HEK293 (cell line): ENCODE data around the gene CTSZ.

Source experiments
- YY1 ChIP-seq: fragments of 450-650 bp; formaldehyde crosslinking; IDR thresholded peaks from 2 replicates; pipeline ENCODE4 v1.5.1; 2018; ENCODE audit warnings: missing biosample characterization, missing genetic modification characterization
- ZBTB8A ChIP-seq: fragments of 450-650 bp; formaldehyde crosslinking; IDR thresholded peaks from 2 replicates; pipeline ENCODE4 v1.5.1; 2016; ENCODE audit warnings: missing biosample characterization, missing genetic modification characterization
- ZNF121 ChIP-seq: fragments of 450-650 bp; formaldehyde crosslinking; IDR thresholded peaks from 2 replicates; pipeline ENCODE4 v1.5.1; 2016; ENCODE audit warnings: missing biosample characterization, missing genetic modification characterization
- ZNF155 ChIP-seq: fragments of 450-650 bp; formaldehyde crosslinking; IDR thresholded peaks from 2 replicates; pipeline ENCODE4 v1.5.1; 2016; ENCODE audit warnings: missing biosample characterization, missing genetic modification characterization
- ZNF175 ChIP-seq: fragments of 450-650 bp; formaldehyde crosslinking; IDR thresholded peaks from 2 replicates; pipeline ENCODE4 v1.5.1; 2016; ENCODE audit warnings: missing biosample characterization, missing genetic modification characterization
- ZNF19 ChIP-seq: fragments of 450-650 bp; formaldehyde crosslinking; IDR thresholded peaks from 2 replicates; pipeline ENCODE4; 2016; ENCODE audit warnings: missing biosample characterization, missing genetic modification characterization, low read depth
- ZNF239 ChIP-seq: fragments of 450-650 bp; formaldehyde crosslinking; IDR thresholded peaks from 2 replicates; pipeline ENCODE4 v1.5.1; 2016; ENCODE audit warnings: missing biosample characterization, missing genetic modification characterization
- ZSCAN16 ChIP-seq: fragments of 450-650 bp; formaldehyde crosslinking; IDR thresholded peaks from 2 replicates; pipeline ENCODE4 v1.5.1; 2016; ENCODE audit warnings: missing biosample characterization, missing genetic modification characterization
- TF ChIP-seq, protein P1 (sequence below): fragments of 450-650 bp; formaldehyde crosslinking; IDR thresholded peaks from 2 replicates; pipeline ENCODE4 v1.5.1; 2016; ENCODE audit warnings: missing biosample characterization, missing genetic modification characterization
- TF ChIP-seq, protein P2 (sequence below): fragments of 450-650 bp; formaldehyde crosslinking; IDR thresholded peaks from 2 replicates; pipeline ENCODE4 v1.5.1; 2016; ENCODE audit warnings: missing biosample characterization, missing genetic modification characterization
- TF ChIP-seq, protein P3 (sequence below): sonication (generic); formaldehyde crosslinking; IDR thresholded peaks from 2 replicates; pipeline ENCODE4 v1.8.1; 2022; ENCODE audit warnings: mild to moderate bottlenecking, moderate library complexity, missing genetic modification reagents
- TF ChIP-seq, protein P4 (sequence below): fragments of 450-650 bp; formaldehyde crosslinking; IDR thresholded peaks from 2 replicates; pipeline ENCODE4 v1.5.1; 2016; ENCODE audit warnings: missing biosample characterization, missing genetic modification characterization

DNA sequence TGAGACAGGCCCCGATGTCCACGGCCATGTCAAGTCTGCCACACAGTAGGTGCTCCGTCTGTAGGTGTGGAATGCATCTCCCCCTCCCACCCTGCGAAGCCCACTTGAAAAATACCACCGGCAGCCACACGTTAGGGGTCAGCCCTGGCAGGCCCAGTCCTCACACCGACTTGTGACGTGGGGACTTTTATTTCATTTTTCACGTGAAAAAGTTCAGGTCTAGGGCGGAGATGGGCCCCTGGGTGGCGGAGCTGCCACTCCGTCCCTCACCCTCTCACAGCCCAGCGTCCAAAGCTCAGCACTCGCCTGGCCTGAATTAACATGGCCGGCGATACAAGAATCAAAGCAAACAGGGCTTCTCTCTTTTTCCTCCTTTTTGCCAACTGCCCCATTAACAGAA lies 8.4 kb upstream of the CTSZ start:
- TF ChIP-seq, protein P1, sequence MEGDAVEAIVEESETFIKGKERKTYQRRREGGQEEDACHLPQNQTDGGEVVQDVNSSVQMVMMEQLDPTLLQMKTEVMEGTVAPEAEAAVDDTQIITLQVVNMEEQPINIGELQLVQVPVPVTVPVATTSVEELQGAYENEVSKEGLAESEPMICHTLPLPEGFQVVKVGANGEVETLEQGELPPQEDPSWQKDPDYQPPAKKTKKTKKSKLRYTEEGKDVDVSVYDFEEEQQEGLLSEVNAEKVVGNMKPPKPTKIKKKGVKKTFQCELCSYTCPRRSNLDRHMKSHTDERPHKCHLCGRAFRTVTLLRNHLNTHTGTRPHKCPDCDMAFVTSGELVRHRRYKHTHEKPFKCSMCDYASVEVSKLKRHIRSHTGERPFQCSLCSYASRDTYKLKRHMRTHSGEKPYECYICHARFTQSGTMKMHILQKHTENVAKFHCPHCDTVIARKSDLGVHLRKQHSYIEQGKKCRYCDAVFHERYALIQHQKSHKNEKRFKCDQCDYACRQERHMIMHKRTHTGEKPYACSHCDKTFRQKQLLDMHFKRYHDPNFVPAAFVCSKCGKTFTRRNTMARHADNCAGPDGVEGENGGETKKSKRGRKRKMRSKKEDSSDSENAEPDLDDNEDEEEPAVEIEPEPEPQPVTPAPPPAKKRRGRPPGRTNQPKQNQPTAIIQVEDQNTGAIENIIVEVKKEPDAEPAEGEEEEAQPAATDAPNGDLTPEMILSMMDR (tag by site-specific recombination), result no peak
- TF ChIP-seq ZNF239 (tag by site-specific recombination) (no peak), ZBTB8A (tag by site-specific recombination) (no peak), ZNF19 (tag by site-specific recombination) (no peak), YY1 (no peak), ZNF121 (no peak), ZSCAN16 (tag by site-specific recombination) (no peak), ZNF175 (tag by site-specific recombination) (no peak), ZNF155 (tag by site-specific recombination) (no peak)
- TF ChIP-seq, protein P2, sequence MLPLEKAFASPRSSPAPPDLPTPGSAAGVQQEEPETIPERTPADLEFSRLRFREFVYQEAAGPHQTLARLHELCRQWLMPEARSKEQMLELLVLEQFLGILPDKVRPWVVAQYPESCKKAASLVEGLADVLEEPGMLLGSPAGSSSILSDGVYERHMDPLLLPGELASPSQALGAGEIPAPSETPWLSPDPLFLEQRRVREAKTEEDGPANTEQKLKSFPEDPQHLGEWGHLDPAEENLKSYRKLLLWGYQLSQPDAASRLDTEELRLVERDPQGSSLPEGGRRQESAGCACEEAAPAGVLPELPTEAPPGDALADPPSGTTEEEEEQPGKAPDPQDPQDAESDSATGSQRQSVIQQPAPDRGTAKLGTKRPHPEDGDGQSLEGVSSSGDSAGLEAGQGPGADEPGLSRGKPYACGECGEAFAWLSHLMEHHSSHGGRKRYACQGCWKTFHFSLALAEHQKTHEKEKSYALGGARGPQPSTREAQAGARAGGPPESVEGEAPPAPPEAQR (tag by site-specific recombination), result no peak
- TF ChIP-seq, protein P3, sequence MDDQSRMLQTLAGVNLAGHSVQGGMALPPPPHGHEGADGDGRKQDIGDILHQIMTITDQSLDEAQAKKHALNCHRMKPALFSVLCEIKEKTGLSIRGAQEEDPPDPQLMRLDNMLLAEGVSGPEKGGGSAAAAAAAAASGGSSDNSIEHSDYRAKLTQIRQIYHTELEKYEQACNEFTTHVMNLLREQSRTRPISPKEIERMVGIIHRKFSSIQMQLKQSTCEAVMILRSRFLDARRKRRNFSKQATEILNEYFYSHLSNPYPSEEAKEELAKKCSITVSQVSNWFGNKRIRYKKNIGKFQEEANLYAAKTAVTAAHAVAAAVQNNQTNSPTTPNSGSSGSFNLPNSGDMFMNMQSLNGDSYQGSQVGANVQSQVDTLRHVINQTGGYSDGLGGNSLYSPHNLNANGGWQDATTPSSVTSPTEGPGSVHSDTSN (CRISPR knock-in tag), result no peak
- TF ChIP-seq, protein P4, sequence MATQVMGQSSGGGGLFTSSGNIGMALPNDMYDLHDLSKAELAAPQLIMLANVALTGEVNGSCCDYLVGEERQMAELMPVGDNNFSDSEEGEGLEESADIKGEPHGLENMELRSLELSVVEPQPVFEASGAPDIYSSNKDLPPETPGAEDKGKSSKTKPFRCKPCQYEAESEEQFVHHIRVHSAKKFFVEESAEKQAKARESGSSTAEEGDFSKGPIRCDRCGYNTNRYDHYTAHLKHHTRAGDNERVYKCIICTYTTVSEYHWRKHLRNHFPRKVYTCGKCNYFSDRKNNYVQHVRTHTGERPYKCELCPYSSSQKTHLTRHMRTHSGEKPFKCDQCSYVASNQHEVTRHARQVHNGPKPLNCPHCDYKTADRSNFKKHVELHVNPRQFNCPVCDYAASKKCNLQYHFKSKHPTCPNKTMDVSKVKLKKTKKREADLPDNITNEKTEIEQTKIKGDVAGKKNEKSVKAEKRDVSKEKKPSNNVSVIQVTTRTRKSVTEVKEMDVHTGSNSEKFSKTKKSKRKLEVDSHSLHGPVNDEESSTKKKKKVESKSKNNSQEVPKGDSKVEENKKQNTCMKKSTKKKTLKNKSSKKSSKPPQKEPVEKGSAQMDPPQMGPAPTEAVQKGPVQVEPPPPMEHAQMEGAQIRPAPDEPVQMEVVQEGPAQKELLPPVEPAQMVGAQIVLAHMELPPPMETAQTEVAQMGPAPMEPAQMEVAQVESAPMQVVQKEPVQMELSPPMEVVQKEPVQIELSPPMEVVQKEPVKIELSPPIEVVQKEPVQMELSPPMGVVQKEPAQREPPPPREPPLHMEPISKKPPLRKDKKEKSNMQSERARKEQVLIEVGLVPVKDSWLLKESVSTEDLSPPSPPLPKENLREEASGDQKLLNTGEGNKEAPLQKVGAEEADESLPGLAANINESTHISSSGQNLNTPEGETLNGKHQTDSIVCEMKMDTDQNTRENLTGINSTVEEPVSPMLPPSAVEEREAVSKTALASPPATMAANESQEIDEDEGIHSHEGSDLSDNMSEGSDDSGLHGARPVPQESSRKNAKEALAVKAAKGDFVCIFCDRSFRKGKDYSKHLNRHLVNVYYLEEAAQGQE (tag by site-specific recombination), result no peak
